ENCODE results near the gene XPR1.

XPR1 gene

GRCh38 chr1:180892272-180892671 is 260.4 kb downstream of the XPR1 start:
- no peak for DNase-seq (ENCODE audit: low read depth)

GRCh38 chr1:180892675-180893074 is 260.9 kb downstream of the XPR1 start:
- no peak for DNase-seq (ENCODE audit: low read depth)

GRCh38 chr1:180893614-180894013 is 261.8 kb downstream of the XPR1 start:
- DNase-seq (ENCODE audit: low read depth): no peak

GRCh38 chr1:180896161-180896560 is 264.3 kb downstream of the XPR1 start:
- no peak for DNase-seq (ENCODE audit: low read depth)

- no peak for DNase-seq (ENCODE audit: low read depth)
Measured at GRCh38 chr1:180898441-180899219, 266.8 kb downstream of the XPR1 start.

GRCh38 chr1:180899262-180899661 is 267.4 kb downstream of the XPR1 start:
- no peak for DNase-seq (ENCODE audit: low read depth)

- no peak for DNase-seq (ENCODE audit: low read depth)
Measured at GRCh38 chr1:180901076-180901990, 269.5 kb downstream of the XPR1 start.

GRCh38 chr1:180902541-180902940 is 270.7 kb downstream of the XPR1 start:
- DNase-seq (ENCODE audit: low read depth): no peak

GRCh38 chr1:180905927-180906326 is 274.1 kb downstream of the XPR1 start:
- DNase-seq (ENCODE audit: low read depth): no peak

GRCh38 chr1:180906511-180906910 is 274.7 kb downstream of the XPR1 start:
- no peak for DNase-seq (ENCODE audit: low read depth)

- no peak for DNase-seq (ENCODE audit: low read depth)
Measured at GRCh38 chr1:180907313-180908055, 275.7 kb downstream of the XPR1 start.

- DNase-seq (ENCODE audit: low read depth): no peak
Measured at GRCh38 chr1:180908074-180908765, 276.4 kb downstream of the XPR1 start.

- DNase-seq (ENCODE audit: low read depth): no peak
Measured at GRCh38 chr1:180909005-180909414, 277.2 kb downstream of the XPR1 start.

GRCh38 chr1:180909462-180909976 is 277.7 kb downstream of the XPR1 start:
- DNase-seq (ENCODE audit: low read depth): no peak

- no peak for DNase-seq (ENCODE audit: low read depth)
Measured at GRCh38 chr1:180911640-180912191, 279.9 kb downstream of the XPR1 start.

GRCh38 chr1:180912211-180912800 is 280.5 kb downstream of the XPR1 start:
- DNase-seq (ENCODE audit: low read depth): no peak

- no peak for DNase-seq (ENCODE audit: low read depth)
Measured at GRCh38 chr1:180912801-180913565, 281.2 kb downstream of the XPR1 start, which contains the start of gene KIAA1614. TSS of gene KIAA1614 (plus strand) at chr1:180912897. CDS start at chr1:180913244, 347 bp downstream.

GRCh38 chr1:180915426-180915965 is 283.7 kb downstream of the XPR1 start:
- DNase-seq (ENCODE audit: low read depth): no peak

- no peak for DNase-seq (ENCODE audit: low read depth)
Measured at GRCh38 chr1:180916012-180916770, 284.4 kb downstream of the XPR1 start.
